H1 (cell line): ENCODE measurements around the gene DLG1. TPM values are rescaled to one million over a fixed set of nuclear protein-coding genes. Genes with fewer than 3 reads are reported as not detected.

Experiments used
- CTCF ChIA-PET: fragments of 300-600 bp; sonication (Branson Sonifier 250); formaldehyde crosslinking; loops from one replicate; lab custom pipeline; 2021; ENCODE audit not compliant: partially characterized antibody; lab: Charles Lee
- POLR2A ChIA-PET: fragments of 300-600 bp; sonication (Branson Sonifier 250); formaldehyde crosslinking; loops from one replicate; lab custom pipeline; 2021; ENCODE audit warnings: inconsistent platforms; ENCODE audit not compliant: partially characterized antibody; lab: Charles Lee
- DNase-seq, 2 experiments: peaks; one replicate each; pipeline versions ENCODE4 v3.0.0 to v3.0.0-alpha.2; 2010 to 2022; ENCODE audit warnings: low spot score in 2 of 2, low read depth in 1 of 2, mixed read lengths in 1 of 2
- FAIRE-seq: peaks from 2 replicates; lab custom pipeline; 2011; peaks lifted over from hg19 to GRCh38; lab: Jason Lieb, UNC
- H2AFZ ChIP-seq: 2 replicates; pipeline ENCODE4 v1.8.1; 2012; ENCODE audit warnings: low read length, inconsistent platforms
- H2AK5ac ChIP-seq: 2 replicates; pipeline ENCODE4 v1.6.1; 2013; ENCODE audit warnings: low read depth, low read length
- H2BK120ac ChIP-seq: replicated peaks from 2 replicates; pipeline ENCODE3; 2013; ENCODE audit warnings: low read depth, low read length, inconsistent platforms
- H2BK12ac ChIP-seq: 2 replicates; pipeline ENCODE4 v1.6.1; 2013; ENCODE audit warnings: low read depth, low read length
- H2BK15ac ChIP-seq: 2 replicates; pipeline ENCODE4 v1.6.1; 2013; ENCODE audit warnings: low read length
- H2BK20ac ChIP-seq: 2 replicates; pipeline ENCODE4 v1.6.1; 2013; ENCODE audit warnings: low read length
- H2BK5ac ChIP-seq: 2 replicates; pipeline ENCODE4 v1.6.1; 2013; ENCODE audit warnings: low read depth, low read length
- H3K14ac ChIP-seq: 2 replicates; pipeline ENCODE4 v1.6.1; 2013; ENCODE audit warnings: inconsistent platforms; ENCODE audit not compliant: insufficient read length
- H3K18ac ChIP-seq: 2 replicates; pipeline ENCODE4 v1.6.1; 2013; ENCODE audit warnings: low read length; ENCODE audit errors: extremely low read depth
- H3K23ac ChIP-seq: 2 replicates; pipeline ENCODE4 v1.6.1; 2013; ENCODE audit warnings: inconsistent platforms; ENCODE audit not compliant: insufficient read length
- H3K23me2 ChIP-seq: 2 replicates; pipeline ENCODE4 v1.6.1; 2013; ENCODE audit warnings: low read depth, low read length
- H3K27ac ChIP-seq: 2 replicates; pipeline ENCODE4 v1.6.1; 2011; ENCODE audit warnings: low read depth, low read length, inconsistent platforms
- H3K27me3 ChIP-seq, 4 experiments: replicated peaks in 1 of 4; 1 replicate in 1 of 4; 2 replicates in 3 of 4; pipeline versions ENCODE4 v1.6.1 to v1.8.1; 2011 to 2013; ENCODE audit warnings: low read length in 3 of 4, mild to moderate bottlenecking in 3 of 4, inconsistent platforms in 2 of 4, mixed read lengths in 2 of 4, moderate library complexity in 1 of 4; ENCODE audit not compliant: control insufficient read depth in 3 of 4, insufficient read depth in 3 of 4; ENCODE audit errors: extremely low read depth in 1 of 4
- H3K36me3 ChIP-seq, 4 experiments: 2 replicates each; pipeline versions ENCODE4 v1.6.1 to v1.8.1; 2011 to 2013; ENCODE audit warnings: mild to moderate bottlenecking in 4 of 4, low read length in 3 of 4, moderate library complexity in 2 of 4, control low read depth in 1 of 4, inconsistent platforms in 1 of 4; ENCODE audit not compliant: insufficient read depth in 4 of 4, control insufficient read depth in 2 of 4
- H3K4ac ChIP-seq: replicated peaks from 2 replicates; pipeline ENCODE3; 2013; ENCODE audit warnings: low read length, low read depth, mixed read lengths, inconsistent platforms; ENCODE audit not compliant: insufficient read length
- H3K4me1 ChIP-seq, 4 experiments: replicated peaks in 1 of 4; 1 replicate in 1 of 4; 2 replicates in 3 of 4; pipeline versions ENCODE4 v1.6.1 to v1.8.1; 2011 to 2013; ENCODE audit warnings: low read length in 3 of 4, inconsistent platforms in 2 of 4, mixed read lengths in 1 of 4; ENCODE audit not compliant: insufficient read depth in 4 of 4, control insufficient read depth in 3 of 4
- H3K4me2 ChIP-seq, 2 experiments: 2 replicates each; pipeline versions ENCODE4 v1.6.1 to v1.8.1; 2011 to 2013; ENCODE audit warnings: low read depth in 2 of 2, low read length in 2 of 2, control low read depth in 1 of 2, inconsistent platforms in 1 of 2, mild to moderate bottlenecking in 1 of 2; ENCODE audit not compliant: insufficient read depth in 1 of 2
- H3K4me3 ChIP-seq, 4 experiments: fragments of 200-600, 300-600 bp in 1 of 4; sonication (generic), shearing (Covaris generic), sonication (Bioruptor Twin) in 1 of 4; 2 replicates each; pipeline versions ENCODE4 v1.5.1 to v1.8.1; 2011 to 2016; ENCODE audit warnings: low read length in 4 of 4, low read depth in 3 of 4, control low read depth in 2 of 4, inconsistent platforms in 2 of 4, mild to moderate bottlenecking in 2 of 4, mixed read lengths in 1 of 4, moderate library complexity in 1 of 4; ENCODE audit not compliant: insufficient read depth in 2 of 4; ENCODE audit errors: extremely low read depth in 1 of 4
- H3K56ac ChIP-seq: replicated peaks from 2 replicates; pipeline ENCODE3; 2013; ENCODE audit warnings: low read depth, mild to moderate bottlenecking, mixed read lengths, low read length, inconsistent platforms; ENCODE audit not compliant: insufficient read length
- H3K79me1 ChIP-seq: 2 replicates; pipeline ENCODE4 v1.6.1; 2013; ENCODE audit warnings: low read depth, low read length, control low read depth
- H3K79me2 ChIP-seq, 2 experiments: 2 replicates each; pipeline versions ENCODE4 v1.6.1 to v1.8.1; 2012 to 2013; ENCODE audit warnings: low read length in 2 of 2, mild to moderate bottlenecking in 2 of 2, inconsistent platforms in 1 of 2; ENCODE audit not compliant: insufficient read depth in 2 of 2, control insufficient read depth in 1 of 2
- H3K9ac ChIP-seq, 4 experiments: replicated peaks in 1 of 4; 1 replicate in 1 of 4; 2 replicates in 3 of 4; pipeline versions ENCODE4 v1.6.1 to v1.8.1; 2011 to 2013; ENCODE audit warnings: low read depth in 3 of 4, low read length in 3 of 4, control low read depth in 2 of 4, mild to moderate bottlenecking in 2 of 4, moderate library complexity in 2 of 4, inconsistent platforms in 1 of 4; ENCODE audit errors: extremely low read depth in 1 of 4
- H3K9me3 ChIP-seq, 2 experiments: 2 replicates each; pipeline versions ENCODE4 v1.6.1 to v1.8.1; 2012 to 2013; ENCODE audit warnings: mild to moderate bottlenecking in 2 of 2, moderate library complexity in 2 of 2, control low read depth in 1 of 2, inconsistent platforms in 1 of 2, low read depth in 1 of 2, low read length in 1 of 2, mixed read lengths in 1 of 2; ENCODE audit not compliant: insufficient read depth in 2 of 2
- H4K20me1 ChIP-seq, 2 experiments: replicated peaks in 1 of 2; 2 replicates each; pipeline versions ENCODE3 to v1.8.1; 2011 to 2013; ENCODE audit warnings: inconsistent platforms in 2 of 2, low read length in 2 of 2, mild to moderate bottlenecking in 1 of 2; ENCODE audit not compliant: insufficient read depth in 2 of 2, control insufficient read depth in 1 of 2
- H4K5ac ChIP-seq: 2 replicates; pipeline ENCODE4 v1.6.1; 2013; ENCODE audit warnings: low read length, low read depth, mixed read lengths, inconsistent platforms; ENCODE audit not compliant: insufficient read length
- H4K8ac ChIP-seq: 2 replicates; pipeline ENCODE4 v1.8.0; 2013; ENCODE audit warnings: mild to moderate bottlenecking, moderate library complexity, low read length, inconsistent platforms; ENCODE audit not compliant: insufficient read depth; ENCODE audit errors: extremely low read depth
- H4K91ac ChIP-seq: replicated peaks from 2 replicates; pipeline ENCODE3; 2013; ENCODE audit warnings: low read length, mixed read lengths, inconsistent platforms; ENCODE audit not compliant: insufficient read length
- BCL11A ChIP-seq, 2 experiments: IDR thresholded peaks; one replicate each; pipeline ENCODE4 v1.6.1; 2011; ENCODE audit warnings: low read depth in 2 of 2, low read length in 2 of 2, mild to moderate bottlenecking in 2 of 2
- CEBPB ChIP-seq: IDR thresholded peaks from 2 replicates; pipeline ENCODE4 v1.6.1; 2012; ENCODE audit warnings: low read depth, low read length
- CHD2 ChIP-seq: IDR thresholded peaks from 2 replicates; pipeline ENCODE4 v1.6.1; 2012; ENCODE audit warnings: low read length, improper control_type of control experiment
- EP300 ChIP-seq, 2 experiments: IDR thresholded peaks; 1 replicate in 1 of 2; 2 replicates in 1 of 2; pipeline ENCODE4 v1.6.1; 2011 to 2012; ENCODE audit warnings: low read depth in 2 of 2, low read length in 2 of 2, mild to moderate bottlenecking in 2 of 2, borderline replicate concordance in 1 of 2, inconsistent platforms in 1 of 2, moderate library complexity in 1 of 2
- NRF1 ChIP-seq: IDR thresholded peaks from 2 replicates; pipeline ENCODE4 v1.6.1; 2011; ENCODE audit warnings: mild to moderate bottlenecking, low read depth, low read length, improper control_type of control experiment
- RBBP5 ChIP-seq: IDR thresholded peaks from 2 replicates; pipeline ENCODE4 v1.7.1; 2012; ENCODE audit warnings: low read depth, mild to moderate bottlenecking, inconsistent platforms, low read length, moderate library complexity, borderline replicate concordance
- RFX5 ChIP-seq: IDR thresholded peaks from 2 replicates; pipeline ENCODE4 v1.6.1; 2011; ENCODE audit warnings: low read depth, low read length, improper control_type of control experiment, borderline replicate concordance
- SIRT6 ChIP-seq: IDR thresholded peaks from one replicate; pipeline ENCODE4 v1.7.1; 2012; ENCODE audit warnings: low read length, inconsistent platforms
- WGBS, 2 experiments: shearing (Covaris generic) in 1 of 2; methylation state at CpG; one replicate each; pipeline versions ENCODE4 v1.1.6 to v1.1.7; 2013 to 2015; ENCODE audit warnings: low lambda C conversion rate in 2 of 2, mixed read lengths in 2 of 2, inconsistent platforms in 1 of 2, low coverage in 1 of 2, missing lambda C conversion rate in 1 of 2; ENCODE audit not compliant: insufficient replicate concordance in 2 of 2, insufficient coverage in 1 of 2, insufficient read length in 1 of 2; ENCODE audit errors: extremely low coverage in 1 of 2, missing lambda C conversion rate in 1 of 2; 5-methylcytosine and 5-hydroxymethylcytosine counted together
- polyA plus RNA-seq, 7 experiments: library from polyadenylated mRNA; depleted of rRNA in 3 of 7; stranded (reverse) in 5 of 7; unstranded in 2 of 7; fragments of >200 nt in 5 of 7; fragments of 200-250 nt in 2 of 7; gene quantifications; 1 replicate in 5 of 7; 2 replicates in 1 of 7; 4 replicates in 1 of 7; pipeline versions ENCODE4 v1.2.1 to v1.2.3, GENCODE V29; 2011 to 2013; ENCODE audit warnings: missing spikeins in 2 of 7, mixed read lengths in 2 of 7
- total RNA-seq: library from RNA; stranded (reverse); fragmentation: NEBNext Ultra II Directional; extraction: Animal tissue kit (Norgen Biotek cat#: 25700); gene quantifications from 2 replicates; pipeline ENCODE4 v1.2.1, GENCODE V29; 2021

DLG1 gene
- total and polyA plus RNA-seq, 2 of the 8 experiments (the other 6 are each of a cell fraction or from before 2014, with no cell fraction given), result 13.4 to 78.8 TPM

- Histone ChIP-seq H3K18ac (no peak overlapping the region), H3K27me3 (no peaks in the 10 kb centered on the region), H3K14ac (no peak overlapping the region), H4K91ac (no peak overlapping the region), H2BK120ac (no peak overlapping the region), H3K9ac (no peak overlapping the region), H4K20me1 (peaks cover 0 to 4% of the 10 kb centered on the region in 2 experiments), H3K4me1 (peaks cover 0 to 6% (median 2%) of the 10 kb centered on the region in 4 experiments; a peak in 3 of 7 replicates), H4K8ac (no peak overlapping the region), H3K4ac (no peak overlapping the region), H2AFZ (no peak overlapping the region), H3K27ac (no peak overlapping the region), H2AK5ac (peak overlapping the region; percentile 100), H2BK5ac (peak overlapping the region; percentile 88), H3K9me3 (no peaks in the 10 kb centered on the region), H2BK20ac (no peak overlapping the region)
- no peak for DNase-seq
- POLR2A ChIA-PET, result no interaction called here
- FAIRE-seq, result no peak
- WGBS, 2 experiments, result 88% methylated on average over 19 of the region's 19 CpGs; no CpG with 5 or more reads in 1 of the 2 experiments
- TF ChIP-seq SIRT6 (no peak), EP300 (IDR thresholded peaks at IDR 0.05; ENCODE audit: borderline replicate concordance in 1 of 2, low read depth in 2 of 2, low read length in 2 of 2) (no peak), RBBP5 (no peak), CHD2 (no peak), CEBPB (no peak), RFX5 (no peak), NRF1 (no peak), BCL11A (IDR thresholded peaks at IDR 0.05; ENCODE audit: low read depth in 2 of 2, low read length in 2 of 2) (no peak)
- TF ChIP-seq, all 59 proteins: peak for 0
- H3K79me2 ChIP-seq, result no peaks in the 10 kb centered on the region
- no peak overlapping the region for H3K56ac ChIP-seq
- no peaks in the 10 kb centered on the region for H3K36me3 ChIP-seq
- CTCF ChIA-PET, result interaction anchor here (1.2 to 1.4 kb wide), 3 partner anchors 9 to 17 kb away, joined by 3 to 6 read pairs (median 4); no protein-coding TSS in a partner anchor
- H4K5ac ChIP-seq, result no peak overlapping the region
- no peak overlapping the region for H3K23ac ChIP-seq
- H2BK15ac ChIP-seq, result no peak overlapping the region
- no peaks in the 10 kb centered on the region for H3K79me1 ChIP-seq
- peak overlapping the region; percentile 68; the same call in 1 of the 2 replicates for H2BK12ac ChIP-seq
- H3K4me2 ChIP-seq, result no peak overlapping the region
- H3K23me2 ChIP-seq, result peaks cover 5% of the 10 kb centered on the region; the same call in 1 of the 2 replicates
- no peak overlapping the region for H3K4me3 ChIP-seq
These were observed 303.4 kb downstream of the DLG1 start for GRCh38 chr3:196995027-196995426.
